ENCODE measurements around the gene JMJD1C.
"Not testable (repeated sequence)": the region's sequence is repeated elsewhere in the genome, so short reads cannot be mapped to it uniquely, and the experiment has no call there.

JMJD1C gene

DNA sequence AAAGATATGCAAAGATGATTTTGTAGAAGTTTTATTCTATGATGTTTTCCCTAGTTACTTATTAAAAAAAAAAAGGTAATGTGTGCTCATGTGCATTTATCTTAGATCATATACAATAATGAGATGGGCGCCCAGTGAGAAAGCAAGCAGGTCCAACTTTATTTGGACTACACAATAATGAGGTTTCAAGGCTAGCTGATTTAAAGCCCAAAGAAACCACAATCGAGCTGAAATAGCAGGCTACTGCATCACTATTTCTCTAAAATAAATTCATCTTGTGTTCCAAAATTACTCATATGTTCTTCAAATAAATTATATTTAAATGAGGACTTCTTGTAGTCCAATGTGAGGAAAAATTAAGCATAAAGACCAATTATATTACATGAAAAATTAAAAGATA, 110.1 kb downstream of the JMJD1C start:
- Mint-ChIP-seq H3K36me3 (peaks cover 2% of the 10 kb centered on the region), H3K4me1 (peaks cover 2% of the 10 kb centered on the region), H3K27me3 (no peaks in the 10 kb centered on the region), H3K27ac (no peak overlapping the region), H3K4me3 (no peak overlapping the region), H3K9me3 (no peaks in the 10 kb centered on the region)
- CTCF ChIA-PET, result interaction anchor here (1.6 kb wide), 1 partner anchor 138 kb away, joined by 3 read pairs; no protein-coding TSS in a partner anchor
- no peak for DNase-seq

- H3K27me3 Mint-ChIP-seq, result no peaks in the 10 kb centered on the region
- no peak for DNase-seq
- peaks cover 3% of the 10 kb centered on the region for H3K36me3 Mint-ChIP-seq
- no peak overlapping the region for H3K27ac Mint-ChIP-seq
- H3K9me3 Mint-ChIP-seq, result no peaks in the 10 kb centered on the region
- peaks cover 2% of the 10 kb centered on the region for H3K4me1 Mint-ChIP-seq
- no peak overlapping the region for H3K4me3 Mint-ChIP-seq
- CTCF ChIA-PET, result no interaction called here
Measured at GRCh38 chr10:63352976-63353375, 112.8 kb downstream of the JMJD1C start.

- H3K36me3 Mint-ChIP-seq, result peaks cover 3% of the 10 kb centered on the region
- no peaks in the 10 kb centered on the region for H3K4me1 Mint-ChIP-seq
- no peak for DNase-seq
- H3K9me3 Mint-ChIP-seq, result no peaks in the 10 kb centered on the region
- no peak overlapping the region for H3K27ac Mint-ChIP-seq
- no peaks in the 10 kb centered on the region for H3K27me3 Mint-ChIP-seq
- CTCF ChIA-PET, result no interaction called here
- no peak overlapping the region for H3K4me3 Mint-ChIP-seq
Measured at GRCh38 chr10:63348245-63348850, 117.4 kb downstream of the JMJD1C start.

- CTCF ChIA-PET, result no interaction called here
- Mint-ChIP-seq H3K4me1 (no peaks in the 10 kb centered on the region), H3K27ac (no peak overlapping the region), H3K9me3 (no peaks in the 10 kb centered on the region), H3K27me3 (no peaks in the 10 kb centered on the region), H3K4me3 (no peak overlapping the region), H3K36me3 (peaks cover 1% of the 10 kb centered on the region)
- no peak for DNase-seq
Measured at GRCh38 chr10:63346015-63346441, 119.7 kb downstream of the JMJD1C start.

DNA sequence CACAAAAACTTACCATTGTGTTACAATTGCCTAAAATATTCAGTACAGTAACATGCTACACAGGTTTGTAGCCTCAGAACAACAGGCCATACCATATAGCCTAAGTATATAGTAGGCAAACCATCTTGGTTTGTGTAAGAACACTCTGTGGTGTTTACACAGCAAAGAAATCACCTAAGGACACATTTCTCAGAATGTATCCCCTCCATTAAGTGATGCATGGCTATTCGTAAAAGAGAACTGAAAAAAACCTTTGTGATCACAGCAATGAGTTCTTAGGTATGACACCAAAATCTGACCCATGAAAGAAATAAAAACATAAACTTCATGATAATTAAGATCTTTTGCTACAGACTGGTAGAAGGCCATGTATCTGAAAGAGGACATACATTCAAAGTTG, 121.5 kb downstream of the JMJD1C start:
- no peak overlapping the region for H3K4me3 Mint-ChIP-seq
- H3K4me1 Mint-ChIP-seq, result no peaks in the 10 kb centered on the region
- CTCF ChIA-PET, result no interaction called here

DNA sequence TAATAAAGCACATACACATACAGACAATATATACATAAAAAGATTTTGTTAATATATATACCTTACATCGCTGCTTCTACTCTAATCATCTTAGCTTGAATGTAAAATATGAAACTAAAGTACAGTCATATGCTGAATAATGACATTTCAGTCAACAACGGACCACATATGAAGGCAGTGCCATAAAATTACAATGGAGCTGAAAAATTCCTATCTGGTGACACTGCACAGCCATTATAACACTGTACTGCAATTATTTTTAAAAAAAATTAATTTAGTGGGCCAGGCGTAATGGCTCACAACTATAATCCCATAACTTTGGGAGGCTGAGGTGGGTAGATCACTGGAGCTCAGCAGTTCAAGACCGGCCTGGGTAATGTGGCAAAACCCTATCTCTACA, 122.3 kb downstream of the JMJD1C start:
- no peak for DNase-seq

More for the DNA sequence above, 121.5 kb downstream of the JMJD1C start:
- DNase-seq, result no peak
- H3K36me3 Mint-ChIP-seq, result peaks cover 5% of the 10 kb centered on the region
- H3K27ac Mint-ChIP-seq, result no peak overlapping the region
- no peaks in the 10 kb centered on the region for H3K27me3 Mint-ChIP-seq
- no peaks in the 10 kb centered on the region for H3K9me3 Mint-ChIP-seq

DNA sequence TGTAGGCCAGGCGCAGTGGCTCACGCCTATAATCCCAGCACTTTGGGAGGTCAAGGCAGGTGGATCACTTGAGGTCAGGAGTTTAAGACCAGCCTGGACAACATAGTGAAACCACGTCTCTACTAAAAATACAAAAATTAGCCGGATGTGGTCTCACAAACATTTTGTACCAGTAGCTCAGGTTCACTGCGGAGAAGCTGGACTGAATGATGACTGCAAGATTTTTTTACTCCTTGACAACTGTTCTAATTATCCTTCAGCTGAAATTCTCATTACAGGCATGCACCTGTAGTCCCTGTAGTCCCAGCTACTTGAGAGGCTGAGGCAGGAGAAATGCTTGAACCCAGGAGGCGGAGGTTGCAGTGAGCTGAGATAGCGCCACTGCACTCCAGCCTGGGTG, 126.1 kb downstream of the JMJD1C start:
- CTCF ChIA-PET, H3K4me3 Mint-ChIP-seq, H3K9me3 Mint-ChIP-seq, H3K27me3 Mint-ChIP-seq, H3K4me1 Mint-ChIP-seq, H3K36me3 Mint-ChIP-seq, H3K27ac Mint-ChIP-seq, DNase-seq: not testable (repeated sequence)

More for the DNA sequence above, 122.3 kb downstream of the JMJD1C start:
- no peaks in the 10 kb centered on the region for H3K9me3 Mint-ChIP-seq
- H3K27me3 Mint-ChIP-seq, result no peaks in the 10 kb centered on the region
- CTCF ChIA-PET, result no interaction called here
- H3K36me3 Mint-ChIP-seq, result peaks cover 5% of the 10 kb centered on the region
- no peak overlapping the region for H3K4me3 Mint-ChIP-seq
- no peaks in the 10 kb centered on the region for H3K4me1 Mint-ChIP-seq
- H3K27ac Mint-ChIP-seq, result no peak overlapping the region

DNA sequence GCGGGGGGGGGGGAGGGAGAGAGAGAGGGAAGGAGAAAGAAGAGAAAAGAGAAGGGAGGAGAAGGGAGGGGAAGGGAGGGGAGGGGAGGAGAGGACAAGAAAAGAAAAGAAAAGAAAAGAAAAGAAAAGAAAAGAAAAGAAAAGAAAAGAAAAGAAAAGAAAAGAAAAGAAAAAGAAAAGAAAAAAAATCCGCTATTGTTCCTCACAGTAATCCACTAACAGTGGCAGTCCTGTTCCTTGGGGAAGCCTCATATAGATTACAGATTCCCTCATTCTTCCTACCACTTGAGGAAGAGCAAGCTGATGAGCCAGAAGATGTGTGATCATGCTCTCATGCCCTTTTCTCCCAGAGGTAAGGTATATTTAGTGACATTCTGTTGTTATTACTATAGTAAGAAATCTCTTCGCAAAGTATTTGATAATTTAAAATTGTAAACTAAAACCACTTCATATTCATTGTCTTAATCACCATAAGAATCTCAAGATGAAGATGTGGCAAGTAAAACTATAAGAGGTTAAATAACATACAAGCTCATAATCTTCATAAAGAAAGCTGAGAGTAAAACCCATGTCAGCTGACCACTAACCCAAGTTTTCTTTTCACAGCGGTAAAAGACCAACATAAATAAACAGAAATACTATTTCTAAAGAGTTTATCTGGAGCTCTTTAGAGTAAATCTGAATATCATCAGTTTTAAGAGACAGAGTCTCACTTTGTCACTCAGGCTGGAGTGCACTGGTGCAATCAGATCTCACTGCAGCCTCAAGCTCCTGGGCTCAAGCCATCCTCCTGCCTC, 128.1 kb downstream of the JMJD1C start:
- Mint-ChIP-seq H3K4me3 (no peak overlapping the region), H3K4me1 (no peaks in the 10 kb centered on the region), H3K9me3 (no peaks in the 10 kb centered on the region), H3K27ac (no peak overlapping the region), H3K36me3 (peaks cover 5% of the 10 kb centered on the region), H3K27me3 (no peaks in the 10 kb centered on the region)
- no peak for DNase-seq
- CTCF ChIA-PET, result no interaction called here

- Mint-ChIP-seq H3K36me3 (no peaks in the 10 kb centered on the region), H3K4me1 (no peaks in the 10 kb centered on the region), H3K4me3 (no peak overlapping the region), H3K27me3 (no peaks in the 10 kb centered on the region), H3K9me3 (no peaks in the 10 kb centered on the region), H3K27ac (no peak overlapping the region)
- CTCF ChIA-PET, result no interaction called here
- no peak for DNase-seq
Measured at GRCh38 chr10:63331586-63331985, 134.2 kb downstream of the JMJD1C start.

DNA sequence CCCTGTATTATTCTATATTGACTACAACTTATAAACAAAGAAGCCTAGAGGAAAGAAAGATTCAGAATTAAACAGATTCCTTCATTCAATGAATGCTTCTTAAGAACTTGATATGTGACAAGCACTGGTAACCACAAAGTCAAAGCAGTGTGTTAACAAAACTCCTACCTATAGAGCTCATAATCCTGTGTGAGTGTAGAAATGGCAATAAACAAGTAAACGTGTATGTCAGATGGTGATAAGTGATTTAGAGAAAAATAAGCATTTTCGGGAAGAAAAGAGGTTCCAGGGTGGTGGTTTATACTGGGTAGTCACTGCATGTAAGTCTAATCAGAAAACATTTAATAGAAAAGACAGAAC, 141.3 kb downstream of the JMJD1C start:
- Mint-ChIP-seq H3K27me3 (no peaks in the 10 kb centered on the region), H3K36me3 (peaks cover 2% of the 10 kb centered on the region), H3K9me3 (no peaks in the 10 kb centered on the region), H3K4me3 (no peak overlapping the region), H3K27ac (no peak overlapping the region), H3K4me1 (no peaks in the 10 kb centered on the region)
- no peak for DNase-seq
- CTCF ChIA-PET, result no interaction called here

- CTCF ChIA-PET, result no interaction called here
Measured at GRCh38 chr10:63323701-63324494, 141.9 kb downstream of the JMJD1C start.

DNA sequence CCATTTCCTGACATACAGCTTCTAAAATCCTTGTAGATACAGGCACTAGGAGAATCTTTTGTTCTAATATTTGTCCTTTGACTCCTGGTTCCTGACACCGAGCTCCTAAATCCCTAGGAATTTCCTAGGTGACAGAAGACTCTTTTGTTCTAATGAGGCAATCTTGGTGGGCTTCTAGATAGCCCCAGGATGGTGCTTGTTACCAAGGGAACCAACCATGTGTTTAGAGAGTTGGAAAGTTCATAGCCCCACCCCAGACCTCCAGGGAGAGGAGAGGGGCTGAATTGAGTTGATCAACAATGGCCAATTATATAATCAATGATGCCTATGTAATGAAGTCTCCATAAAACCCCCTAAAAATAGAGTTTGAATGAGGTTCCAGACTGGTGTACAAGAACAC, 145.1 kb downstream of the JMJD1C start:
- no peak overlapping the region for H3K27ac Mint-ChIP-seq
- no peaks in the 10 kb centered on the region for H3K9me3 Mint-ChIP-seq
- H3K27me3 Mint-ChIP-seq, result no peaks in the 10 kb centered on the region
- CTCF ChIA-PET, result no interaction called here
- peaks cover 2% of the 10 kb centered on the region for H3K36me3 Mint-ChIP-seq
- H3K4me1 Mint-ChIP-seq, result no peaks in the 10 kb centered on the region
- H3K4me3 Mint-ChIP-seq, result no peak overlapping the region
- DNase-seq, result no peak

More at GRCh38 chr10:63323701-63324494, 141.9 kb downstream of the JMJD1C start:
- no peak overlapping the region for H3K4me3 Mint-ChIP-seq
- H3K4me1 Mint-ChIP-seq, result no peaks in the 10 kb centered on the region
- H3K9me3 Mint-ChIP-seq, result no peaks in the 10 kb centered on the region
- H3K36me3 Mint-ChIP-seq, result peaks cover 2% of the 10 kb centered on the region
- no peak for DNase-seq
- no peaks in the 10 kb centered on the region for H3K27me3 Mint-ChIP-seq
- H3K27ac Mint-ChIP-seq, result no peak overlapping the region

DNA sequence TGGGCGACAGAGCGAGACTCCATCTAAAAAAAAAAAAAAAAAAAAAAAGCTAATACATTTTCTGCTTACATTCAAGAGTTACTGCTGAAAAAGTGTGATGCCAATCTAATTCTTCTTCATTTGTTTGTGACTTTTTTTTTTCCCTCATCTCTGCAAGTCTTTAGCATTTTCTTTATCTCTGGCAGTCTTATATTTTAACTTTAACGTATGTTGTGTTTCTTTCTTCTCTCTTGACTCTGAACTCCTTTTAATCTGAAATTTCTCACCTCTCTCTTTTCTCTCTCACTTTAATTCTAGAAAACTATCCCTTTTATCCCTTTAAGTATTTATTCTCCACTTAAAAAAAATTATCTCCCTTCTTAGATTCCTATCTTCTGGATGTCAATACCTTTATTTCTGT, 146.5 kb downstream of the JMJD1C start:
- peaks cover 2% of the 10 kb centered on the region for H3K36me3 Mint-ChIP-seq
- H3K9me3 Mint-ChIP-seq, result no peaks in the 10 kb centered on the region
- H3K27me3 Mint-ChIP-seq, result no peaks in the 10 kb centered on the region
- no peak overlapping the region for H3K27ac Mint-ChIP-seq
- CTCF ChIA-PET, result no interaction called here
- DNase-seq, result no peak
- no peaks in the 10 kb centered on the region for H3K4me1 Mint-ChIP-seq
- no peak overlapping the region for H3K4me3 Mint-ChIP-seq

- Mint-ChIP-seq H3K4me1 (no peaks in the 10 kb centered on the region), H3K36me3 (peaks cover 5% of the 10 kb centered on the region), H3K9me3 (no peaks in the 10 kb centered on the region), H3K27ac (no peak overlapping the region), H3K4me3 (no peak overlapping the region), H3K27me3 (no peaks in the 10 kb centered on the region)
- CTCF ChIA-PET, result no interaction called here
- no peak for DNase-seq
Measured at GRCh38 chr10:63318491-63318890, 147.3 kb downstream of the JMJD1C start.

- no peak overlapping the region for H3K27ac Mint-ChIP-seq
- CTCF ChIA-PET, result no interaction called here
- H3K27me3 Mint-ChIP-seq, result no peaks in the 10 kb centered on the region
- H3K4me1 Mint-ChIP-seq, result no peaks in the 10 kb centered on the region
- no peak overlapping the region for H3K4me3 Mint-ChIP-seq
- DNase-seq, result no peak
- peaks cover 3% of the 10 kb centered on the region for H3K36me3 Mint-ChIP-seq
- H3K9me3 Mint-ChIP-seq, result no peaks in the 10 kb centered on the region
Measured at GRCh38 chr10:63314020-63314419, 151.8 kb downstream of the JMJD1C start.
